H1 (cell line): ENCODE data around the gene TMEM108. TPM values are rescaled to one million over a fixed set of nuclear protein-coding genes. Genes with fewer than 3 reads are reported as not detected.

ENCODE experiments used
- CTCF ChIA-PET: fragments of 300-600 bp; sonication (Branson Sonifier 250); formaldehyde crosslinking; loops from one replicate; lab custom pipeline; 2021; ENCODE audit not compliant: partially characterized antibody; lab: Charles Lee
- POLR2A ChIA-PET: fragments of 300-600 bp; sonication (Branson Sonifier 250); formaldehyde crosslinking; loops from one replicate; lab custom pipeline; 2021; ENCODE audit warnings: inconsistent platforms; ENCODE audit not compliant: partially characterized antibody; lab: Charles Lee
- DNase-seq, 2 experiments: peaks; one replicate each; pipeline versions ENCODE4 v3.0.0 to v3.0.0-alpha.2; 2010 to 2022; ENCODE audit warnings: low spot score in 2 of 2, low read depth in 1 of 2, mixed read lengths in 1 of 2
- FAIRE-seq: peaks from 2 replicates; lab custom pipeline; 2011; peaks lifted over from hg19 to GRCh38; lab: Jason Lieb, UNC
- H2AFZ ChIP-seq: 2 replicates; pipeline ENCODE4 v1.8.1; 2012; ENCODE audit warnings: low read length, inconsistent platforms
- H2AK5ac ChIP-seq: 2 replicates; pipeline ENCODE4 v1.6.1; 2013; ENCODE audit warnings: low read depth, low read length
- H2BK120ac ChIP-seq: replicated peaks from 2 replicates; pipeline ENCODE3; 2013; ENCODE audit warnings: low read depth, low read length, inconsistent platforms
- H2BK12ac ChIP-seq: 2 replicates; pipeline ENCODE4 v1.6.1; 2013; ENCODE audit warnings: low read depth, low read length
- H2BK15ac ChIP-seq: 2 replicates; pipeline ENCODE4 v1.6.1; 2013; ENCODE audit warnings: low read length
- H2BK20ac ChIP-seq: 2 replicates; pipeline ENCODE4 v1.6.1; 2013; ENCODE audit warnings: low read length
- H2BK5ac ChIP-seq: 2 replicates; pipeline ENCODE4 v1.6.1; 2013; ENCODE audit warnings: low read depth, low read length
- H3K14ac ChIP-seq: 2 replicates; pipeline ENCODE4 v1.6.1; 2013; ENCODE audit warnings: inconsistent platforms; ENCODE audit not compliant: insufficient read length
- H3K18ac ChIP-seq: 2 replicates; pipeline ENCODE4 v1.6.1; 2013; ENCODE audit warnings: low read length; ENCODE audit errors: extremely low read depth
- H3K23ac ChIP-seq: 2 replicates; pipeline ENCODE4 v1.6.1; 2013; ENCODE audit warnings: inconsistent platforms; ENCODE audit not compliant: insufficient read length
- H3K23me2 ChIP-seq: 2 replicates; pipeline ENCODE4 v1.6.1; 2013; ENCODE audit warnings: low read depth, low read length
- H3K27ac ChIP-seq: 2 replicates; pipeline ENCODE4 v1.6.1; 2011; ENCODE audit warnings: low read depth, low read length, inconsistent platforms
- H3K27me3 ChIP-seq, 4 experiments: replicated peaks in 1 of 4; 1 replicate in 1 of 4; 2 replicates in 3 of 4; pipeline versions ENCODE4 v1.6.1 to v1.8.1; 2011 to 2013; ENCODE audit warnings: low read length in 3 of 4, mild to moderate bottlenecking in 3 of 4, inconsistent platforms in 2 of 4, mixed read lengths in 2 of 4, moderate library complexity in 1 of 4; ENCODE audit not compliant: control insufficient read depth in 3 of 4, insufficient read depth in 3 of 4; ENCODE audit errors: extremely low read depth in 1 of 4
- H3K36me3 ChIP-seq, 4 experiments: 2 replicates each; pipeline versions ENCODE4 v1.6.1 to v1.8.1; 2011 to 2013; ENCODE audit warnings: mild to moderate bottlenecking in 4 of 4, low read length in 3 of 4, moderate library complexity in 2 of 4, control low read depth in 1 of 4, inconsistent platforms in 1 of 4; ENCODE audit not compliant: insufficient read depth in 4 of 4, control insufficient read depth in 2 of 4
- H3K4ac ChIP-seq: replicated peaks from 2 replicates; pipeline ENCODE3; 2013; ENCODE audit warnings: low read length, low read depth, mixed read lengths, inconsistent platforms; ENCODE audit not compliant: insufficient read length
- H3K4me1 ChIP-seq, 4 experiments: replicated peaks in 1 of 4; 1 replicate in 1 of 4; 2 replicates in 3 of 4; pipeline versions ENCODE4 v1.6.1 to v1.8.1; 2011 to 2013; ENCODE audit warnings: low read length in 3 of 4, inconsistent platforms in 2 of 4, mixed read lengths in 1 of 4; ENCODE audit not compliant: insufficient read depth in 4 of 4, control insufficient read depth in 3 of 4
- H3K4me2 ChIP-seq, 2 experiments: 2 replicates each; pipeline versions ENCODE4 v1.6.1 to v1.8.1; 2011 to 2013; ENCODE audit warnings: low read depth in 2 of 2, low read length in 2 of 2, control low read depth in 1 of 2, inconsistent platforms in 1 of 2, mild to moderate bottlenecking in 1 of 2; ENCODE audit not compliant: insufficient read depth in 1 of 2
- H3K4me3 ChIP-seq, 4 experiments: fragments of 200-600, 300-600 bp in 1 of 4; sonication (generic), shearing (Covaris generic), sonication (Bioruptor Twin) in 1 of 4; 2 replicates each; pipeline versions ENCODE4 v1.5.1 to v1.8.1; 2011 to 2016; ENCODE audit warnings: low read length in 4 of 4, low read depth in 3 of 4, control low read depth in 2 of 4, inconsistent platforms in 2 of 4, mild to moderate bottlenecking in 2 of 4, mixed read lengths in 1 of 4, moderate library complexity in 1 of 4; ENCODE audit not compliant: insufficient read depth in 2 of 4; ENCODE audit errors: extremely low read depth in 1 of 4
- H3K56ac ChIP-seq: replicated peaks from 2 replicates; pipeline ENCODE3; 2013; ENCODE audit warnings: low read depth, mild to moderate bottlenecking, mixed read lengths, low read length, inconsistent platforms; ENCODE audit not compliant: insufficient read length
- H3K79me1 ChIP-seq: 2 replicates; pipeline ENCODE4 v1.6.1; 2013; ENCODE audit warnings: low read depth, low read length, control low read depth
- H3K79me2 ChIP-seq, 2 experiments: 2 replicates each; pipeline versions ENCODE4 v1.6.1 to v1.8.1; 2012 to 2013; ENCODE audit warnings: low read length in 2 of 2, mild to moderate bottlenecking in 2 of 2, inconsistent platforms in 1 of 2; ENCODE audit not compliant: insufficient read depth in 2 of 2, control insufficient read depth in 1 of 2
- H3K9ac ChIP-seq, 4 experiments: replicated peaks in 1 of 4; 1 replicate in 1 of 4; 2 replicates in 3 of 4; pipeline versions ENCODE4 v1.6.1 to v1.8.1; 2011 to 2013; ENCODE audit warnings: low read depth in 3 of 4, low read length in 3 of 4, control low read depth in 2 of 4, mild to moderate bottlenecking in 2 of 4, moderate library complexity in 2 of 4, inconsistent platforms in 1 of 4; ENCODE audit errors: extremely low read depth in 1 of 4
- H3K9me3 ChIP-seq, 2 experiments: 2 replicates each; pipeline versions ENCODE4 v1.6.1 to v1.8.1; 2012 to 2013; ENCODE audit warnings: mild to moderate bottlenecking in 2 of 2, moderate library complexity in 2 of 2, control low read depth in 1 of 2, inconsistent platforms in 1 of 2, low read depth in 1 of 2, low read length in 1 of 2, mixed read lengths in 1 of 2; ENCODE audit not compliant: insufficient read depth in 2 of 2
- H4K20me1 ChIP-seq, 2 experiments: replicated peaks in 1 of 2; 2 replicates each; pipeline versions ENCODE3 to v1.8.1; 2011 to 2013; ENCODE audit warnings: inconsistent platforms in 2 of 2, low read length in 2 of 2, mild to moderate bottlenecking in 1 of 2; ENCODE audit not compliant: insufficient read depth in 2 of 2, control insufficient read depth in 1 of 2
- H4K5ac ChIP-seq: 2 replicates; pipeline ENCODE4 v1.6.1; 2013; ENCODE audit warnings: low read length, low read depth, mixed read lengths, inconsistent platforms; ENCODE audit not compliant: insufficient read length
- H4K8ac ChIP-seq: 2 replicates; pipeline ENCODE4 v1.8.0; 2013; ENCODE audit warnings: mild to moderate bottlenecking, moderate library complexity, low read length, inconsistent platforms; ENCODE audit not compliant: insufficient read depth; ENCODE audit errors: extremely low read depth
- H4K91ac ChIP-seq: replicated peaks from 2 replicates; pipeline ENCODE3; 2013; ENCODE audit warnings: low read length, mixed read lengths, inconsistent platforms; ENCODE audit not compliant: insufficient read length
- CREB1 ChIP-seq: IDR thresholded peaks from 2 replicates; pipeline ENCODE4 v1.6.1; 2012; ENCODE audit warnings: inconsistent platforms
- HDAC6 ChIP-seq: IDR thresholded peaks from one replicate; pipeline ENCODE4 v1.7.1; 2012; ENCODE audit warnings: low read depth, mild to moderate bottlenecking, inconsistent platforms, low read length, moderate library complexity
- POLR2AphosphoS5 ChIP-seq: IDR thresholded peaks from 2 replicates; pipeline ENCODE4 v1.6.1; 2011; ENCODE audit warnings: low read depth, low read length
- RFX5 ChIP-seq: IDR thresholded peaks from 2 replicates; pipeline ENCODE4 v1.6.1; 2011; ENCODE audit warnings: low read depth, low read length, improper control_type of control experiment, borderline replicate concordance
- RNF2 ChIP-seq: fragments of 200-900, 300-1000 bp; sonication (generic); IDR thresholded peaks from 2 replicates; pipeline ENCODE4 v1.7.1; 2016; ENCODE audit warnings: borderline replicate concordance, low read depth, mild to moderate bottlenecking, antibody characterized with exemption, low read length; ENCODE audit not compliant: poor library complexity, severe bottlenecking; ENCODE audit errors: missing control alignments
- SIN3A ChIP-seq, 2 experiments: IDR thresholded peaks in 1 of 2; conservative IDR thresholded peaks in 1 of 2; 2 replicates each; pipeline ENCODE4 v1.6.1; 2011 to 2012; ENCODE audit warnings: low read length in 2 of 2, improper control_type of control experiment in 1 of 2, low read depth in 1 of 2, mild to moderate bottlenecking in 1 of 2
- SIX5 ChIP-seq: IDR thresholded peaks from 2 replicates; pipeline ENCODE4 v1.6.1; 2011; ENCODE audit warnings: mild to moderate bottlenecking, low read depth, low read length
- WGBS, 2 experiments: shearing (Covaris generic) in 1 of 2; methylation state at CpG; one replicate each; pipeline versions ENCODE4 v1.1.6 to v1.1.7; 2013 to 2015; ENCODE audit warnings: low lambda C conversion rate in 2 of 2, mixed read lengths in 2 of 2, inconsistent platforms in 1 of 2, low coverage in 1 of 2, missing lambda C conversion rate in 1 of 2; ENCODE audit not compliant: insufficient replicate concordance in 2 of 2, insufficient coverage in 1 of 2, insufficient read length in 1 of 2; ENCODE audit errors: extremely low coverage in 1 of 2, missing lambda C conversion rate in 1 of 2; 5-methylcytosine and 5-hydroxymethylcytosine counted together
- polyA plus RNA-seq, 7 experiments: library from polyadenylated mRNA; depleted of rRNA in 3 of 7; stranded (reverse) in 5 of 7; unstranded in 2 of 7; fragments of >200 nt in 5 of 7; fragments of 200-250 nt in 2 of 7; gene quantifications; 1 replicate in 5 of 7; 2 replicates in 1 of 7; 4 replicates in 1 of 7; pipeline versions ENCODE4 v1.2.1 to v1.2.3, GENCODE V29; 2011 to 2013; ENCODE audit warnings: missing spikeins in 2 of 7, mixed read lengths in 2 of 7
- total RNA-seq: library from RNA; stranded (reverse); fragmentation: NEBNext Ultra II Directional; extraction: Animal tissue kit (Norgen Biotek cat#: 25700); gene quantifications from 2 replicates; pipeline ENCODE4 v1.2.1, GENCODE V29; 2021

Gene TMEM108
- total and polyA plus RNA-seq, 2 of the 8 experiments (the other 6 are each of a cell fraction or from before 2014, with no cell fraction given) = 14.3 to 16.2 TPM

- Histone ChIP-seq H3K9ac (no peak overlapping the region), H3K18ac (no peak overlapping the region), H2BK120ac (no peak overlapping the region), H3K4me2 (no peak overlapping the region), H2AK5ac (no peak overlapping the region), H3K14ac (no peak overlapping the region), H2BK12ac (no peak overlapping the region), H2BK15ac (no peak overlapping the region), H3K4me1 (peaks cover 0 to 10% (median 3%) of the 10 kb centered on the region in 4 experiments; a peak in 1 of 7 replicates), H4K20me1 (no peaks in the 10 kb centered on the region), H4K5ac (no peak overlapping the region), H3K56ac (no peak overlapping the region), H4K91ac (no peak overlapping the region), H2BK5ac (no peak overlapping the region), H3K36me3 (no peaks in the 10 kb centered on the region), H3K27ac (no peak overlapping the region), H3K79me1 (no peaks in the 10 kb centered on the region; the same call in 1 of the 2 replicates), H3K79me2 (no peaks in the 10 kb centered on the region), H3K23ac (no peak overlapping the region), H2AFZ (no peak overlapping the region), H3K27me3 (no peaks in the 10 kb centered on the region), H4K8ac (no peak overlapping the region), H2BK20ac (no peak overlapping the region), H3K4ac (no peak overlapping the region), H3K9me3 (no peaks in the 10 kb centered on the region), H3K23me2 (no peaks in the 10 kb centered on the region), H3K4me3 (no peak overlapping the region)
- DNase-seq = no peak
- ChIA-PET CTCF (interaction anchor here (0.8 kb wide), 1 partner anchor 195 kb away, joined by 3 read pairs; no protein-coding TSS in a partner anchor), POLR2A (no interaction called here)
- no peak for FAIRE-seq
- WGBS, 2 experiments = 93% methylated on average over 1 of the region's 1 CpG; no CpG with 5 or more reads in 1 of the 2 experiments
- TF ChIP-seq SIN3A (conservative IDR thresholded peaks at IDR 0.05 in 1 of 2, IDR thresholded peaks at IDR 0.05 in 1 of 2; ENCODE audit: low read depth in 1 of 2, low read length in 2 of 2) (no peak), SIX5 (no peak), POLR2AphosphoS5 (no peak), CREB1 (no peak), RNF2 (no peak), HDAC6 (no peak), RFX5 (no peak)
Observed at GRCh38 chr3:133189893-133190292, 151.7 kb downstream of the TMEM108 start.
